Measurements from ENCODE around the gene REXO1. TPM values are rescaled to one million over a fixed set of nuclear protein-coding genes. Genes with fewer than 3 reads are reported as not detected.

Gene REXO1
- total and polyA plus RNA-seq, 2 of the 8 experiments (the other 6 are each of a cell fraction or from before 2014, with no cell fraction given): 42.4 to 44.3 TPM

DNA sequence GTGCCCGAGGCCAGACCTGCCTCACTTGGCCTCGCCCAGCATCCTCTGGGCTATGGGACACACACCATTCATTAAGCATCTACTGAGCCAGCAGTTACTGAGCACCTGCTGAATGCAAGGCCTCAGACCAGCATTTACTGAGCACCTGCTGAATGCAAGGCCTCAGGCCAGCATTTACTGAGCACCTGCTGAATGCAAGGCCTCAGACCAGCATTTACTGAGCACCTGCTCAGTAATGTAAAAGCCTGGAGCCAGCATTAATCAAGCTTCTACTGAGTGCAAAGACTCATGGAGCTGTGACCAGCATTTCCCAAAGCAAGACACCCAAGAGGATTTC is 39.9 kb downstream of the REXO1 start:
- no peak overlapping the region for H2BK120ac ChIP-seq (replicated peaks; ENCODE audit: low read depth, low read length)
- H3K4me3 ChIP-seq (ENCODE audit: extremely low read depth in 1 of 4, insufficient read depth in 2 of 4, low read depth in 3 of 4, low read length in 4 of 4): no peak overlapping the region
- H3K27me3 ChIP-seq (replicated peaks in 1 of 4; ENCODE audit: control insufficient read depth in 3 of 4, extremely low read depth in 1 of 4, insufficient read depth in 3 of 4, low read length in 3 of 4): peaks cover 0 to 3% (median 0%) of the 10 kb centered on the region in 4 experiments; a peak in 3 of 7 replicates
- H3K4ac ChIP-seq (replicated peaks; ENCODE audit: insufficient read length, low read depth, low read length): no peak overlapping the region
- DNase-seq (ENCODE audit: low read depth in 1 of 2, low spot score in 2 of 2): no peak
- no peak overlapping the region for H3K27ac ChIP-seq (ENCODE audit: low read depth, low read length)
- H3K79me2 ChIP-seq (ENCODE audit: control insufficient read depth in 1 of 2, insufficient read depth in 2 of 2, low read length in 2 of 2): no peaks in the 10 kb centered on the region
- H2BK20ac ChIP-seq (ENCODE audit: low read length): no peak overlapping the region
- CTCF ChIA-PET (ENCODE audit: partially characterized antibody): interaction anchor here (1.2 to 6.2 kb wide), 3 partner anchors 12 to 23 kb away, joined by 3 to 73 read pairs (median 4); no protein-coding TSS in a partner anchor
- 80% methylated on average over 1 of the region's 2 CpGs; no CpG with 5 or more reads in 1 of the 2 experiments for WGBS, 2 experiments (ENCODE audit: extremely low coverage in 1 of 2, insufficient coverage in 1 of 2, insufficient read length in 1 of 2, insufficient replicate concordance in 2 of 2, low coverage in 1 of 2, low lambda C conversion rate in 2 of 2, missing lambda C conversion rate in 1 of 2)
- no peak overlapping the region for H4K5ac ChIP-seq (ENCODE audit: insufficient read length, low read depth, low read length)
- no peak overlapping the region for H2BK5ac ChIP-seq (ENCODE audit: low read depth, low read length)
- no peak overlapping the region for H3K23ac ChIP-seq (ENCODE audit: insufficient read length)
- no peaks in the 10 kb centered on the region for H3K9me3 ChIP-seq (ENCODE audit: insufficient read depth in 2 of 2, low read depth in 1 of 2, low read length in 1 of 2)
- no peak overlapping the region for H2AK5ac ChIP-seq (ENCODE audit: low read depth, low read length)
- no peak overlapping the region for H4K91ac ChIP-seq (replicated peaks; ENCODE audit: insufficient read length, low read length)
- H3K56ac ChIP-seq (replicated peaks; ENCODE audit: insufficient read length, low read depth, low read length): no peak overlapping the region
- no peak overlapping the region for H2AFZ ChIP-seq (ENCODE audit: low read length)
- no peaks in the 10 kb centered on the region for H4K20me1 ChIP-seq (replicated peaks in 1 of 2; ENCODE audit: control insufficient read depth in 1 of 2, insufficient read depth in 2 of 2, low read length in 2 of 2)
- no peaks in the 10 kb centered on the region; the same call in 1 of the 2 replicates for H3K79me1 ChIP-seq (ENCODE audit: low read depth, low read length)
- H2BK12ac ChIP-seq (ENCODE audit: low read depth, low read length): no peak overlapping the region
- no peak overlapping the region for H4K8ac ChIP-seq (ENCODE audit: extremely low read depth, insufficient read depth, low read length)
- no peak overlapping the region for H3K18ac ChIP-seq (ENCODE audit: extremely low read depth, low read length)
- peaks cover 2% of the 10 kb centered on the region for H3K23me2 ChIP-seq (ENCODE audit: low read depth, low read length)
- no peak overlapping the region for H2BK15ac ChIP-seq (ENCODE audit: low read length)
- H3K4me1 ChIP-seq (replicated peaks in 1 of 4; ENCODE audit: control insufficient read depth in 3 of 4, insufficient read depth in 4 of 4, low read length in 3 of 4): peaks cover 0 to 2% (median 0%) of the 10 kb centered on the region in 4 experiments; a peak in 3 of 7 replicates
- FAIRE-seq: no peak
- no peak overlapping the region for H3K9ac ChIP-seq (replicated peaks in 1 of 4; ENCODE audit: extremely low read depth in 1 of 4, low read depth in 3 of 4, low read length in 3 of 4)
- H3K36me3 ChIP-seq (ENCODE audit: control insufficient read depth in 2 of 4, insufficient read depth in 4 of 4, low read length in 3 of 4): no peaks in the 10 kb centered on the region
- POLR2A ChIA-PET (ENCODE audit: partially characterized antibody): no interaction called here
- H3K14ac ChIP-seq (ENCODE audit: insufficient read length): no peak overlapping the region
- no peak overlapping the region for H3K4me2 ChIP-seq (ENCODE audit: insufficient read depth in 1 of 2, low read depth in 2 of 2, low read length in 2 of 2)

Data from H1 (cell line).